GM12878 (cell line): ENCODE results near the gene COG7. TPM values are rescaled to one million over a fixed set of nuclear protein-coding genes. Genes with fewer than 3 reads are reported as not detected.

ENCODE experiments used
- ATAC-seq: fragments of 200-7000 bp; cut with Tn5 transposase; 3 replicates; pipeline ENCODE4 v1.9.1; 2020; ENCODE audit warnings: mild to moderate bottlenecking, moderate library complexity
- BruUV-seq: library from RNA; stranded (reverse); fragments of 400-500 nt; replicated peaks from 2 replicates; lab custom pipeline; 2021; lab: Mats Ljungman, UMichigan
- CTCF ChIA-PET: fragments of 300-600 bp; sonication (Branson Sonifier 250); formaldehyde crosslinking; extraction: SDS; loops from one replicate; lab custom pipeline; 2021; ENCODE audit warnings: inconsistent platforms; lab: Yijun Ruan, JAX
- POLR2A ChIA-PET: fragments of 350-600 bp; formaldehyde crosslinking; extraction: SDS; loops from one replicate; lab custom pipeline; 2021; ENCODE audit warnings: inconsistent platforms; lab: Charles Lee
- RAD21 ChIA-PET: fragments of 300-600 bp; sonication (Branson Sonifier 250); formaldehyde crosslinking; loops from one replicate; lab custom pipeline; 2023; ENCODE audit warnings: antibody characterized with exemption; ENCODE audit not compliant: unreplicated experiment; lab: Charles Lee
- SMC1A ChIA-PET: fragments of 300-600 bp; sonication (Branson Sonifier 250); formaldehyde crosslinking; loops from one replicate; lab custom pipeline; 2023; ENCODE audit not compliant: unreplicated experiment, uncharacterized antibody; lab: Charles Lee
- DNase-seq: peaks from one replicate; pipeline ENCODE4 v3.0.0-alpha.2; 2011; ENCODE audit warnings: low read depth, low spot score
- FAIRE-seq: peaks from 3 replicates; lab custom pipeline; 2011; peaks lifted over from hg19 to GRCh38; lab: Jason Lieb, UNC
- H2AFZ ChIP-seq: 2 replicates; pipeline ENCODE4 v1.6.0; 2011; ENCODE audit warnings: low read depth, low read length, control low read depth; ENCODE audit not compliant: control insufficient read depth
- H3K27ac ChIP-seq: 2 replicates; pipeline ENCODE4 v1.5.1; 2011; ENCODE audit warnings: control low read depth; ENCODE audit not compliant: control insufficient read depth, insufficient read depth
- H3K27me3 ChIP-seq, 2 experiments: replicated peaks in 1 of 2; 2 replicates each; pipeline versions ENCODE4 v1.6.0 to v1.6.1; 2011; ENCODE audit warnings: low read length in 1 of 2; ENCODE audit not compliant: control insufficient read depth in 2 of 2, insufficient read depth in 2 of 2
- H3K36me3 ChIP-seq, 2 experiments: 2 replicates each; pipeline ENCODE4 v1.5.1; 2011; ENCODE audit warnings: low read length in 1 of 2; ENCODE audit not compliant: control insufficient read depth in 2 of 2, insufficient read depth in 2 of 2
- H3K4me1 ChIP-seq: 2 replicates; pipeline ENCODE4 v1.6.1; 2011; ENCODE audit warnings: mild to moderate bottlenecking, low read length, moderate library complexity, mixed read lengths; ENCODE audit not compliant: control insufficient read depth, insufficient read depth
- H3K4me2 ChIP-seq: 2 replicates; pipeline ENCODE4 v1.6.0; 2011; ENCODE audit warnings: control low read depth; ENCODE audit not compliant: control insufficient read depth, insufficient read depth
- H3K4me3 ChIP-seq: fragments of 200-600 bp; sonication (generic); 2 replicates; pipeline ENCODE4 v1.5.1; 2016
- H3K79me2 ChIP-seq: 2 replicates; pipeline ENCODE4 v1.6.0; 2011; ENCODE audit warnings: low read length; ENCODE audit not compliant: control insufficient read depth, insufficient read depth
- H3K9ac ChIP-seq: 2 replicates; pipeline ENCODE4 v1.8.0; 2011; ENCODE audit warnings: low read length, control low read depth, mixed read lengths; ENCODE audit not compliant: control insufficient read depth, insufficient read depth
- H3K9me3 ChIP-seq: replicated peaks from 3 replicates; pipeline ENCODE4 v1.5.1; 2011; ENCODE audit warnings: mild to moderate bottlenecking, low read length; ENCODE audit not compliant: control insufficient read depth, insufficient read depth
- H4K20me1 ChIP-seq: 2 replicates; pipeline ENCODE4 v1.6.0; 2011; ENCODE audit not compliant: control insufficient read depth, insufficient read depth
- PAX5 ChIP-seq: IDR thresholded peaks from 2 replicates; pipeline ENCODE4 v1.6.1; 2011; ENCODE audit warnings: low read depth, low read length, borderline replicate concordance
- POLR2A ChIP-seq: IDR thresholded peaks from 2 replicates; pipeline ENCODE4 v1.6.1; 2011; ENCODE audit warnings: low read depth, mild to moderate bottlenecking, low read length
- POLR2AphosphoS2 ChIP-seq: IDR thresholded peaks from 2 replicates; pipeline ENCODE4 v1.6.1; 2011; ENCODE audit warnings: low read depth, mild to moderate bottlenecking, low read length, improper control_type of control experiment, moderate library complexity
- POLR2AphosphoS5 ChIP-seq: IDR thresholded peaks from 2 replicates; pipeline ENCODE4 v1.6.1; 2011; ENCODE audit warnings: mild to moderate bottlenecking, low read length, inconsistent platforms
- TARDBP ChIP-seq: IDR thresholded peaks from 2 replicates; pipeline ENCODE4 v1.6.1; 2016; ENCODE audit warnings: borderline replicate concordance
- WGBS: methylation state at CpG from one replicate; pipeline ENCODE4 v1.1.6; 2016; ENCODE audit warnings: low lambda C conversion rate; ENCODE audit not compliant: insufficient replicate concordance, insufficient coverage; ENCODE audit errors: missing lambda C conversion rate; 5-methylcytosine and 5-hydroxymethylcytosine counted together
- in situ Hi-C: fragments of 300-500 bp; cut with MboI; formaldehyde crosslinking; loops from 9 replicates; pipeline ENCODE4 v1.14.3; 2018; ENCODE audit warnings: mixed read lengths
- intact Hi-C: fragments of 100-400 bp; cut with micrococcal nuclease; formaldehyde crosslinking; loops from one replicate; pipeline ENCODE4 v1.14.2; 2022; ENCODE audit not compliant: unreplicated experiment
- polyA plus RNA-seq, 11 experiments: library from polyadenylated mRNA; depleted of rRNA in 4 of 11; unstranded in 6 of 11; stranded (reverse) in 5 of 11; fragments of >200 nt; fragmentation: Nextera tagmentation in 4 of 11; fragmentation: Illumina TruSeq in 1 of 11; extraction: Ambion mirVana in 4 of 11; extraction: Trizol in 1 of 11; gene quantifications; 1 replicate in 1 of 11; 2 replicates in 10 of 11; pipeline versions ENCODE4 v1.2.1 to v1.2.3, GENCODE V29; 2011 to 2016; ENCODE audit warnings: inconsistent platforms in 2 of 11, missing spikeins in 2 of 11, low read depth in 1 of 11
- total RNA-seq, 4 experiments: library from RNA; depleted of rRNA in 3 of 4; stranded (reverse); fragments of >200 nt in 3 of 4; fragmentation: Illumina TruSeq in 1 of 4; extraction: Trizol in 1 of 4; gene quantifications; 2 replicates each; pipeline versions ENCODE4 v1.2.1 to v1.2.3, GENCODE V29; 2013 to 2021

The COG7 gene
- total and polyA plus RNA-seq, 10 of the 15 experiments (the other 5 are each of a cell fraction or from before 2014, with no cell fraction given) = 2.9 to 24.0 (median 10.0) TPM

DNA sequence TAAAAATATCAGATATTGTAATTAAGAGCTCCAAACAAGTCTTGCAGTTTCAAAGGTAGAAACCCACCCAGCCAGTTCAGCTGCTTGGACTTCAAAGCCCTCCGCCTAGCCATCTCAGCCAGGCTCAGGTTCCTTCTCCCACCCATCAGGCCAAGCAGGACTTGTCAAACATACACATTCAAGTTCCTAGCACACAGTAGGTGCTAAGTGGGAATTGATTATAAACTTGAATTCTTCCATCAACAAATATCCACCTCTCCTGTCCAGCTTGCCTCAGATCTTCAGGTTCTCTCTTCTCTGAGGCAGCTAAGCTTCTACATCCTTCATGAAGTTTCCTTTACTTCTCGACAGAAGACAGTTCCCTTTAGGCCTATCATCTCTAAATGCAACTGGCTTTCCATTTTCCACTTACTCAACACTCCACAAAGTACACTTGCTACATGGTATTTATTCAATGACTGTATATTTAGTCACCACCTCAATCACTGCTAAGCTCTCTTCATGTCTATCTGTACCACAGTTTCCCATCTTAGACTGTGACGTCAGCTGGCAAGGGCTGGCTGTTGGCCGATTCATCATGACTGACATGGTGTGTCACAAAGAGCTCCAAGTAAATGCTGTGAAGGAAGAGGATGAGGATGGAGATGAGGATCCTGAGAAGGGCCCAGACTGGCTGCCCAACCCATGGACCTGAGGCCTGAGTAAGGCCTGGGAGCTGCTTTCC is 13.3 kb upstream of the COG7 start:
- no peak overlapping the region for H3K27ac ChIP-seq
- CTCF ChIA-PET = interaction anchor here (0.7 to 2.0 kb wide), 3 partner anchors 30 to 130 kb away, joined by 3 to 6 read pairs (median 5); partner anchors contain the start of gene NDUFAB1
- H4K20me1 ChIP-seq = no peaks in the 10 kb centered on the region
- TF ChIP-seq POLR2AphosphoS2 (0 out of 2 replicates have a peak, but pooled peaks have one; percentile 21), TARDBP (no peak)
- TF ChIP-seq, all 136 proteins: peak for 1
- Histone ChIP-seq H3K79me2 (no peaks in the 10 kb centered on the region), H3K36me3 (peaks cover 15 to 29% of the 10 kb centered on the region in 2 experiments), H2AFZ (no peak overlapping the region), H3K9me3 (no peaks in the 10 kb centered on the region), H3K4me1 (no peaks in the 10 kb centered on the region), H3K4me2 (no peak overlapping the region), H3K4me3 (no peak overlapping the region), H3K9ac (no peak overlapping the region), H3K27me3 (no peaks in the 10 kb centered on the region)
- in situ Hi-C loops = no loop called here
- DNase-seq (no peak), FAIRE-seq (no peak), ATAC-seq (no peak)
- 93% methylated on average over 4 of the region's 4 CpGs for WGBS
- RAD21 ChIA-PET = interaction anchor here (0.6 kb wide), 1 partner anchor 786 kb away, joined by 3 read pairs; no protein-coding TSS in a partner anchor
- BruUV-seq = no TSS peak
- SMC1A ChIA-PET = interaction anchor here (0.5 kb wide), 1 partner anchor 1032 kb away, joined by 3 read pairs; no protein-coding TSS in a partner anchor
- intact Hi-C loops = loop anchor here (5.0 to 10.0 kb wide), 2 partner anchors 36 to 88 kb away; partner anchors contain the start of genes EARS2 and UBFD1
- POLR2A ChIA-PET = no interaction called here

DNA sequence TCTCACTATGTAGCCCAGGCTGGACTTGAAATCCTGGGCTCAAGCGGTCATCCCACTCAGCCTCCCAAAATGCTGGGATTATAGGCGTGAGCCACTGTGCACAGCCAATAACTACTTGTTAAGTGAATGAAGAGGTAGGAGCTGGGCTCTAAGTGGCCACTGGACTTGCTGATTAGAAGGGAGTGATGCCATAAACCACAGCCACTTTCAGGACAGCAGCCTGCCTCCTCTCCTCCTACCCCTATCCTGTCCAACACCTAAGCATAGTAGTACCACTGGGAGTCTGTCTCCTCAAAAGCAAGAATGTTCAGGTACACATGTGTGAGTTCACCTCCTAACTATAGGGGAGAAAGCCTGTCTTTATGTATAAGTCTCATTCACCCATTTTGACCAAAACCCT is 12.2 kb upstream of the COG7 start:
- RAD21 ChIA-PET = no interaction called here
- Histone ChIP-seq H3K9ac (no peak overlapping the region), H3K4me1 (no peaks in the 10 kb centered on the region), H3K4me2 (no peak overlapping the region), H4K20me1 (no peaks in the 10 kb centered on the region), H3K36me3 (peaks cover 15 to 21% of the 10 kb centered on the region in 2 experiments), H3K27ac (no peak overlapping the region), H2AFZ (no peak overlapping the region), H3K9me3 (no peaks in the 10 kb centered on the region), H3K79me2 (no peaks in the 10 kb centered on the region), H3K4me3 (no peak overlapping the region), H3K27me3 (no peaks in the 10 kb centered on the region)
- in situ Hi-C loops = no loop called here
- intact Hi-C loops = loop anchor here (5.0 to 10.0 kb wide), 2 partner anchors 37 to 90 kb away; partner anchors contain the start of genes EARS2 and UBFD1
- 100% methylated on average over 2 of the region's 2 CpGs for WGBS
- TF ChIP-seq PAX5 (no peak), POLR2A (peak; percentile 13; the same call in 1 of the 2 replicates), POLR2AphosphoS5 (peak; percentile 46; the same call in 1 of the 2 replicates)
- DNase-seq = no peak
- POLR2A ChIA-PET = no interaction called here
- SMC1A ChIA-PET = no interaction called here
- no peak for FAIRE-seq
- BruUV-seq = no TSS peak
- CTCF ChIA-PET = interaction anchor here (1.7 to 2.0 kb wide), 2 partner anchors 29 to 31 kb away, joined by 5 to 6 read pairs; no protein-coding TSS in a partner anchor
- ATAC-seq = no peak
